Progenitor cell of endocrine pancreas (in vitro differentiated cells): Measurements from ENCODE around the gene DNAI1. TPM values are rescaled to one million over a fixed set of nuclear protein-coding genes. Genes with fewer than 3 reads are reported as not detected.

ENCODE experiments used
- DNase-seq: peaks from one replicate; pipeline ENCODE4 v3.0.0; 2021; ENCODE audit warnings: low spot score; ENCODE audit not compliant: unreplicated experiment
- H3K27ac Mint-ChIP-seq: 2 replicates; pipeline ENCODE4 v1.8.0; 2021; ENCODE audit warnings: mild to moderate bottlenecking, moderate library complexity, mixed read lengths
- H3K27me3 Mint-ChIP-seq: 2 replicates; pipeline ENCODE4 v1.8.0; 2021; ENCODE audit warnings: mixed read lengths
- H3K36me3 Mint-ChIP-seq: 2 replicates; pipeline ENCODE4 v1.8.0; 2022; ENCODE audit warnings: mixed read lengths; ENCODE audit not compliant: insufficient read depth
- H3K4me1 Mint-ChIP-seq: 2 replicates; pipeline ENCODE4 v1.8.0; 2021; ENCODE audit warnings: low read depth, mixed read lengths
- H3K4me3 Mint-ChIP-seq: 2 replicates; pipeline ENCODE4 v1.8.0; 2021; ENCODE audit warnings: low read depth, mild to moderate bottlenecking, moderate library complexity, mixed read lengths
- H3K9me3 Mint-ChIP-seq: 2 replicates; pipeline ENCODE4 v1.8.0; 2021; ENCODE audit warnings: low read depth, mixed read lengths
- total RNA-seq: library from RNA; stranded (reverse); gene quantifications from 2 replicates; pipeline ENCODE4 v1.2.1, GENCODE V29; 2021
- TF ChIP-seq, protein P1 (sequence below): fragments of 200-600 bp; sonication (generic); IDR thresholded peaks from one replicate; pipeline ENCODE4 v1.5.0; 2021; ENCODE audit warnings: antibody characterized with exemption, mild to moderate bottlenecking; ENCODE audit not compliant: unreplicated experiment

Gene DNAI1
- total RNA-seq, 1 donor from 2014 or later: 1.2 TPM

DNA sequence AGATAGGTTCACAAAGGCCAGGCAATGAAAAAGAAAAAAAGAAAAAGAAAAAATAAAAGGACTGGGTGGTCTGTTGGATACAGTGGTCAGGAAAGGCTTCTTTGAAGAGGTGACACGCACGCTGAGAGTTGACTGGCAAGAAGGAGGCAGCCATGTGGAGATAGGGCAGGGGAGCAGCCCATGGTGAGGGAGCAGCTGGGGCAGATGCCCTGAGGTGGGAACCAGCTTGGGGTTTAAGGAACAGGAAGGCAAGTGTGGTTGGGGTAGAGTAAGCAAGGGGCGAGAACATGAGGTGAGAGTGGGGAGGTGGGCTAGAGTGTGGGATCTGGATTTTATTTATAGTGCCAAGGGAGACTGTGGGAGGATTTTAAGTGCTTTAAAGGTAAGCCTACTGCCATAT lies 57.4 kb downstream of the DNAI1 start:
- DNase-seq: no peak
- H3K4me1 Mint-ChIP-seq: peaks cover 14% of the 10 kb centered on the region
- H3K4me3 Mint-ChIP-seq: no peak overlapping the region
- TF ChIP-seq, protein P1, sequence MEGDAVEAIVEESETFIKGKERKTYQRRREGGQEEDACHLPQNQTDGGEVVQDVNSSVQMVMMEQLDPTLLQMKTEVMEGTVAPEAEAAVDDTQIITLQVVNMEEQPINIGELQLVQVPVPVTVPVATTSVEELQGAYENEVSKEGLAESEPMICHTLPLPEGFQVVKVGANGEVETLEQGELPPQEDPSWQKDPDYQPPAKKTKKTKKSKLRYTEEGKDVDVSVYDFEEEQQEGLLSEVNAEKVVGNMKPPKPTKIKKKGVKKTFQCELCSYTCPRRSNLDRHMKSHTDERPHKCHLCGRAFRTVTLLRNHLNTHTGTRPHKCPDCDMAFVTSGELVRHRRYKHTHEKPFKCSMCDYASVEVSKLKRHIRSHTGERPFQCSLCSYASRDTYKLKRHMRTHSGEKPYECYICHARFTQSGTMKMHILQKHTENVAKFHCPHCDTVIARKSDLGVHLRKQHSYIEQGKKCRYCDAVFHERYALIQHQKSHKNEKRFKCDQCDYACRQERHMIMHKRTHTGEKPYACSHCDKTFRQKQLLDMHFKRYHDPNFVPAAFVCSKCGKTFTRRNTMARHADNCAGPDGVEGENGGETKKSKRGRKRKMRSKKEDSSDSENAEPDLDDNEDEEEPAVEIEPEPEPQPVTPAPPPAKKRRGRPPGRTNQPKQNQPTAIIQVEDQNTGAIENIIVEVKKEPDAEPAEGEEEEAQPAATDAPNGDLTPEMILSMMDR: no peak
- H3K27me3 Mint-ChIP-seq: peaks cover 42% of the 10 kb centered on the region
- no peaks in the 10 kb centered on the region for H3K36me3 Mint-ChIP-seq
- H3K9me3 Mint-ChIP-seq: no peaks in the 10 kb centered on the region
- H3K27ac Mint-ChIP-seq: no peak overlapping the region

DNA sequence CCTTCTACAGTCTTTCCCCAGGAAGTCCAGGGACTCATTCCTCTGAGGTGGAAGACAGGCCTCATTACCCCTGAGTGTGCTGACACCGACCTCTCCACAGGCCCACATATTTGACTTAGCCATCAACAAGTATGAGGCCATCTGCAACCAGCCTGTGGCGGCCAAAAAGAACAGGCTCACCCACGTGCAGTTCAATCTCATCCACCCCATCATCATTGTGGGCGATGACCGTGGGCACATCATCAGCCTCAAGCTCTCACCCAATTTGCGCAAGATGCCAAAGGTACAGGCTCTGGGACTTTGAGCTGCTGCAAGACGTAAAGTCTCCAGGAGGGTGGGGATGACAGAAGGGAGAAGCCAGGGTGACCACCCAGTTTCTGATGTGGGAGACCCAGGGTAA lies 58.6 kb downstream of the DNAI1 start:
- Mint-ChIP-seq H3K4me1 (peaks cover 14% of the 10 kb centered on the region), H3K27ac (peak overlapping the region; percentile 56), H3K4me3 (no peak overlapping the region), H3K27me3 (peaks cover 47% of the 10 kb centered on the region), H3K9me3 (no peaks in the 10 kb centered on the region), H3K36me3 (no peaks in the 10 kb centered on the region)
- DNase-seq: no peak
- TF ChIP-seq, protein P1: no peak

DNA sequence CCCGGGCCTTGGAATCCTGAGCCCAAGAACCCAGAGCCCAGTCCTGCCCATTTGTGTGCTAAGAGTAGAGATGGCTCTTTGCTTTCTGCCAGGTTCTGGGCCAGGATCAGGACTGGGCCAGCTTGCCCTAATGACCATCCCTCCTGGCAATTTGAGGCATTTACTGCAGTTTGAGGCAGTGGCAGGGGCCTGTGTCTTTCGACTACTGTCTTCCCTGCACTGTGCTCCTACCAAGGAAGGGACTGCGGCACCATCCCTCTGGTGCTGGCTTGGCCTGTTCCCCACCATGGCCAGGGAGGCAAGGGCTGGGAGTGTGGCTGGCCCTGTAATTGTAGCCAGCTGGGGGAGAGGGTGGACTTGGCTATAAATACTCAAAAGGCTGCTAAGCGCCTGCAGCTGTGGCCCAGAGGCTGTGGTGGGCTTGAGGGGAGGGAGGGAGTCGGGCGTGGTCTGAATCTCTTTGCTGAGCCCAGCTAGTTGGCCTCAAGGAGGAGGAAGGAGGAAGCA lies 59.6 kb downstream of the DNAI1 start:
- Mint-ChIP-seq H3K4me3 (no peak overlapping the region), H3K27me3 (peaks cover 52% of the 10 kb centered on the region), H3K27ac (no peak overlapping the region), H3K36me3 (no peaks in the 10 kb centered on the region), H3K4me1 (peaks cover 10% of the 10 kb centered on the region), H3K9me3 (no peaks in the 10 kb centered on the region)
- DNase-seq: no peak
- TF ChIP-seq, protein P1: no peak

DNA sequence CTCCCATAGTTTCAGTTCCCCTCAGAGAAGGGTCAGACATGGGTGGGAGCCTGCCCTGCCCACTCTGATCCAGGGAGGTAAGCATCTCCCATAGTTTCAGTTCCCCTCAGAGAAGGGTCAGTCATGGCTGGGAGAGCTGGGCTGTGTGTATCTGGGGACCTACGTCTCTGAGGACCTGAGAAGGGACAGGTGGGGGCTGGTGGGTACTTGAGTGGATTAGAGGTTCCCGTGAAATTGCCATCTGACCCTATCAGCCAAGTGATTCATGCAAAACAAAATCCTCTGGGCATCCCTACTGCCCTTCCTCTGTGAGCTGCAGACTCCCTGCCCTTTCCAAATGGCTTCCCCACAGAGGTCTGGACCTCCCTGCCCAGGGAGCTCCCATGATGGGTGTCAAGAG lies 60.3 kb downstream of the DNAI1 start:
- Mint-ChIP-seq H3K36me3 (no peaks in the 10 kb centered on the region), H3K9me3 (no peaks in the 10 kb centered on the region), H3K27me3 (peaks cover 54% of the 10 kb centered on the region), H3K4me1 (peaks cover 4% of the 10 kb centered on the region), H3K4me3 (no peak overlapping the region), H3K27ac (no peak overlapping the region)
- DNase-seq: no peak
- TF ChIP-seq, protein P1: no peak

DNA sequence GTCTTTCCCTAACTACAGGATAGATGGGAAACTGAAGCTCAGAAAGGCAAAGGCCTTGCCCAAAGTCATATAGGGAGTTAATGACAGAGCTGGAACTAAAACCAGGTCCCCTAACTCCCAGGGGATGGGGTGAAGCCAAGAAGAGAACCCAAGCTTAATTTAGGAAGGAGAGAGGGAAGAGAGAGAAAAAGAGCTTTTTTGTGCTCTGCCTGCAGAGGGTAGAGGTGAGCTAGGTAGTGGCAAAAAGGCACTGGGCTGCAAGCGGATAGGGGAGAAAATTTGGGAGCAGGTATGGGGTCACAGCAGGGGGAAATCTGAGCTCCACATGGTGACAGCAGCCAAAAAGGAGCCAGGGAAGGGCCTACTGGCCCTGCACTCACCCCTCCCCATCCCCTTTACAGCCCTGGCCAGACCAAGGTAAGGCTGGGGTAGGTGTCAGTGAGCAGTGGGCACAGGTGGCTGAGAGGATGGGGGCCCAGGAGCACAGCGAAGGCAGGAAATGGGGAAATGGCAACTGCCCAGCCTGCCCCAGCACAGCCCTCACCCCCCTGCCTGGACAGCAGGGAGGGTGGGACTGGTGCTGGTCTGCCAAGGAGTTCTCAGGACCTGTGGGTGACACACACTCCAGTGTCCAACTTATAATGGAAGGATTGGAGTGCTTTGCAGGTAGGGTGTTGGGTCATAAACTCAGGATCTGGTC lies 60.9 kb downstream of the DNAI1 start:
- TF ChIP-seq, protein P1: no peak
- H3K4me3 Mint-ChIP-seq: no peak overlapping the region
- H3K4me1 Mint-ChIP-seq: peaks cover 4% of the 10 kb centered on the region
- H3K27me3 Mint-ChIP-seq: peaks cover 58% of the 10 kb centered on the region
- H3K36me3 Mint-ChIP-seq: no peaks in the 10 kb centered on the region
- no peak overlapping the region for H3K27ac Mint-ChIP-seq
- DNase-seq: no peak
- H3K9me3 Mint-ChIP-seq: no peaks in the 10 kb centered on the region
